GM19043 (cell line): Measurements from ENCODE around the gene MYO9B.
"Not testable (repeated sequence)": the region's sequence is repeated elsewhere in the genome, so short reads cannot be mapped to it uniquely, and the experiment has no call there.

Experiments used
- ATAC-seq: cut with Tn5 transposase; IDR thresholded peaks from one replicate; pipeline ENCODE4 v1.9.1; 2021; ENCODE audit warnings: low read depth; ENCODE audit not compliant: unreplicated experiment

MYO9B gene

DNA sequence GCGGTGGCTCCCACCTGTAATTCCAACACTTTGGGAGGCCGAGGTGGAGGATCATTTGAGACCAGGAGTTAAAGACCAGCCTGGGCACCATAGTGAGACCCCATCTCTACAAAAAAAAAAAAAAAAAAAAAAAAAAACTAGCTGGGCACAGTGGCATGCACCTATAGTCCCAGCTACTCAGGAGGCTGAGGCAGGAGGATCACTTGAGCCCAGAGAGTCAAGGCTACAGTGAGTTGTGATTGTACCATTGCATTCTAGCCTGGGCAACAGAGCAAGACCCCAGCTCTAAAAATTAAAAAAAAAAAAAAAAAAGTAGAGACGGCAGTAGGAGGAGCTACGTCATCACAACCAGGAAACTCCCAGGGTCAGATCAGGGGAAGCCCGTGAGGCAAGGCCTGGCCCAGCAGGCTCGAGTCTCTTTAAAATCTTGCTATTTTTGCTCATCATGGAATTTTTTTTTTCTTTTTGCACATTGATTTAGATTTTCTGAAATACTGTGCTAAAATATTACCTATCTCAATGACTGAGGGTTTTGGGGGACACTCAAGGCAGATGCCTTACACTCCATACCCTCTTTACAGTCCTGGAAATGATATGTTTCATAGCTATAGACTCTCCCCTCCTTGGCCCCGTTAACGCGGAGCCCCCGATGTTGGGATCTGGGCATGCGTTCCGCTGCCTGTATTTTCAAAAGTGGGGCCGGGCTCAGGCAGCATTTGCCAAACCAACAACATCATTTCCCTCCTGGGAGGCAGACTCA, 95.1 kb downstream of the MYO9B start:
- ATAC-seq = no peak

DNA sequence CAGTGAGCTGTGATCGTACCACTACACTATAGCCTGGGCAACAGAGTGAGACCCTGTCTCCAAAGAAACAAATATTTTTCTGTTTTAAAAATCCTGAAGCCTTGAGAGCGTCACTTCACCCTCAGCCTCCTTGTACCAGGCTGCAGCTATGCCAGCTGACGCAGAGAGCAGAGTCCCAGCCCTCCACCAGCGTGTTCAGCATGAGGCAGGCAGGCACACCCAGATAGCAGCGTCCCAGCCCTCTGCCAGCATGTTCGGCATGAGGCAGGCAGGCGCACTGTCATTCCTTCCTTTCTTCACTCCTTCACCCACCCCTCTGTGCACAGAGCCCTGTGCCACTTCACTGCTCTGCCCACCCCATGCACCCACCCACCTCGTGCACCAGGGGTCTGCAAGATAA, 96.3 kb downstream of the MYO9B start:
- ATAC-seq = no peak

DNA sequence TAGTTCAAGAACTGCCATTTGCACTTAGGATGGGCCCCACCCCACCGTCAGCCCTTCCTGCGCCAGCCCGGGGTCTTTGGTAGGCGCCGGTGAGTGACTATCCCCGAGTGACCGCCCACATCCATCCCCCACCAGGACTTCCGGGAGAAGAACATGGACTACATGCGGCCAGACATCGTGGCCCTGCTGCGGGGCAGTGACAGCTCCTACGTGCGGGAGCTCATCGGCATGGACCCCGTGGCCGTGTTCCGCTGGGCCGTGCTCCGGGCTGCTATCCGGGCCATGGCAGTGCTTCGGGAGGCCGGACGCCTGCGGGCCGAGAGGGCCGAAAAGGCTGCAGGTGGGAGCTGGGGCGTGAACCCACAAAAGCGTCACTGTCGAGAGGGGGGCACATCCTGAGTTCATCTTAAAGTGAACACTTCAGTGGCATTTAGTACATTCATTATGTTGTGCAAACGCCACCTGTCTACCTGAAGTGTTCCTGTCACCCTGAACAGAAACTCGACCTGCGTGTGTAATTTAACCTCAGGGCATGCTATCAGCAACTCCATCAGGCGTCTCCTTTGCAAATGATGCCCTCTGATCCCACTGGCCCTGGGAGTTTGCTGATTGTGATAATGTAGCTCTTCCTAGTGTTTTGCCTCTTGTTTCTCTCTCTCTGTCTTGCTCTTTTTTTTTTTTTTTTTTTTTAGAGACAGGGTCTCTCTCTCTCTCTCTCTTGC, 97.2 kb downstream of the MYO9B start:
- ATAC-seq = no peak

DNA sequence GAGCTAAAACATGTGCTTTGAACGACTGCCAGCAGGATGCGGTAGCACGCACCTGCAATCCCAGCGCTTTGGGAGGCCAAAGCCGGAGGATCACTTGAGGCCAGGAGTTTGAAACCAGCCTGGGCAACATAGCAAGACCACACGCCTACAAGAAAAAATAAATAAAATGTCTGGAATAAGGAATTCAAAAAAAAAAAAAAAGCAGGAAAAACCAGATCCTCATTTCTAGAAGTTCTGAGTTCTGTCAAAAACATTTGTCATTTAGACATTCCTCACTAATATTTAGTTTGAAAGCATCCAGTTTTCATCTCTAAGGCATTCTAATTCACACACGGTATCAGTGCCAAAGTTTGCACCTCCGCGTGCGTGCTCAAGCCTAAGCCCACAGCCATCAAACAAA, 102.7 kb downstream of the MYO9B start:
- ATAC-seq = no peak

DNA sequence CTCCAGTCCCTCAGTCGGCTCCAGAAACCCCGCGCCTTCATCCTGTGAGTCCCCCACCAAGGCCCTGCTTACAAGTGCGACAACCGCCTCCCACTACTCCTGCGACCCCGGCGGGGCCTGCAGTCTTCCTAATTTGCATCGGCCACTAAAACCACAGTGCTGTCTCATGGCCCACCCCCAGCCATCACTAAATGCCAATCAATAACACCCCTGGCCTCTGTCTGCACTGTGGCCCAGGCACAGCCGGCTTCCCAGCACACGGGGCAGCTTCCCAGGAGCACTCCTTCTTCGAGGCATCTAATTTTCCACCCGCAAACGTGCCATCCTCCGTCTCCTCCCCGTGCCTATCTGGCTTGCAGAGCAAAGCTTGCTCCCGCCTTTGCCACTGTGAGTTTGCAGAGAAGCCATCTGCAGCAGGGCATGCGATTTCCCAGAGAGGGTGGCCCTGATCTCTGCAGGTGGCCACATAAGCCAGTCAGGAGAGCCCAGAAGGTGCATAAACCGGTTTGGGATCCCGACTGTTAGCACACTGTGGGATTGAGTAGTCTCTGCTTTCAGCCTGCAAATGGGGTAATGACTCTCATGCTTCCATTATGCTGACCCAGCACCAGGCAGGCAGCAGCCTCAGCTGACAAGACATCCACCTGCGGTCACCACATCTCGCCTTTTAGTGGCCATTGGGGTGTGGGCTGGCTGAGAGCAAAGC, 105.6 kb downstream of the MYO9B start:
- no peak for ATAC-seq

DNA sequence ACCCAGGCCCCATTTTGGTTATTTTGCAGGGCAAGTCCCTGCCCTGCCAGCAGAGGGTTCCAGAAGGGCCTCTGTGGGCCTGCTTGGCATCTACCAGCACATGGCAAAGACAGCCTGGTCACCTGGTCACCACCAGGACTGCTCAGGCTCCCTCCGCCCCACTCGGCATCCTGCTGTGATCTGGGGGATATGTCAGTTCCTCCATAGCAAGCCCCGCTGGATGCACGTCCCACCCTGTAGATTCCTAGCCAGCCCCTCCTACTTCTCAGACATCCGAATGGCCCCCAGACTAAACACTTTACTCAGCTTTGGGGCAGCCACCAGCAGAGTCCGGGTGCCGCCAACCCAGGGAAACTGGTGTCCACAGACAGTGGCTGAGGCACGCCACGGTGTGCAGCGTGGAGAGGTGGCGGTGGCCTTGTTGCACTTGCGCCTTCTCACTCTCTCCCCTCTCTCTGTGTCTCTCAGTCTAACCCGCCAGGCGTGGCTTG, 107.7 kb downstream of the MYO9B start:
- no peak for ATAC-seq

DNA sequence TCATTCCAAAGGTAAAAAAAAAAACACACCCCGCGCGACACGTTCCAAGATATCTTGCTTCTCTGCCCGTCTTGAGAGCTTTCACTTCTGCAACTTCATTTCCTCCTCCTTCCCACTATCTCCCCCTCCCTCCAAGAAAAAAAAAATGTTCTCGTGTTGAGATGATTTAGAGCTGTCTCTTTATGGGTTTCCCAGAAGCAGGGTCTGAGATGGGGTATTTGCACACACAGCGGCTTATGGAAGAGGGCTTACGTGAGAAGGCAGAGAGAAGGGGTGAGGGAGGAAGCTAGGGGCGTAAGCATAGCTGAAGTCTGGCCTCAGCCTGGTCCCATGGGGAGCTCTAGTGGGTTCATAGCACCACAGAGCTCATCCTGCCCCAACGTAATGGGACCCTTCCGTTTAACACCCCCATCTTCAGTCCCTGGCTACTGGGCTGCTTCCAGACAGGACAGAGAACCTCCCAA, 108.3 kb downstream of the MYO9B start:
- no peak for ATAC-seq

DNA sequence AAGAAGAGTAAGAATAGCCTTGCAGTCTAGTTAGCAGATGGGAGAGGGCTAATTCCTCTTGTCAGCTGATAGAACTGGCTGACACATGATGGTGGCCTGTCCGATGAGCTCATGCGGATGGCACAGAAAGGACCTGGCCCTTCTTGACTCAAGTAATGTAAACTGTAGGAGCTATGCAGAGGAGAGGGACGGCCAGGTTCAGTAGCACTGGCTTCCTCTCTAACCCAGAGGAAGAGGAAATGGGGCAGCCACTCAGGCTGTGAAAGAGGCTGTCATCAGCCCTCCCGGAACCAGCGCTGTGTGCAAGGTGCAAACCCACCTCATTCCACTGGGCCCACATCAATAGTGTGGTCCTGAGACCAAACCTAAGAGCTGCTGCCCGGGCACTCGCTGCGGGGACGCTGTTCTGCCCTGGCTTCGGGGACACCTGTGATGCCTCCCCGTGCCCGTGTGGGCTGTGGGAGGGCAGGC, 108.8 kb downstream of the MYO9B start:
- ATAC-seq = no peak

DNA sequence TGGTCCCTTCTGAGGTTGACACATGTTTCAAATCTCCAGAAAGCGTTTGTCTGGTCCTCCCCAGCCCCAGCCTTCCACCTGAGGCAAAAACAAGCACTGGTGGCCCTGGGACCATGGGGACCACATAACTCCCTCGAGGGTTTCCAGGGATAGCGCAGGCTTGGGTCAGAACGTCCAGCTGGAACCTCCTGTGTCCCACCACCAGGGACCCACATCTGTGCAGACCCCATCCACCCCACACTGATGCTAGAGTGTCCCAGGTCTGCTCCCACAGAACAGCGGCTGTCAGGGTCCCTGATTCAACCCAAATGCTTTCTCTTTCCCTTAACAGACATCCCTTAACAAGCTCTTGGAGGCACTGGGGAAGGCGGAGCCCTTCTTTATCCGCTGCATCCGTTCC, 110.0 kb downstream of the MYO9B start:
- ATAC-seq = no peak

DNA sequence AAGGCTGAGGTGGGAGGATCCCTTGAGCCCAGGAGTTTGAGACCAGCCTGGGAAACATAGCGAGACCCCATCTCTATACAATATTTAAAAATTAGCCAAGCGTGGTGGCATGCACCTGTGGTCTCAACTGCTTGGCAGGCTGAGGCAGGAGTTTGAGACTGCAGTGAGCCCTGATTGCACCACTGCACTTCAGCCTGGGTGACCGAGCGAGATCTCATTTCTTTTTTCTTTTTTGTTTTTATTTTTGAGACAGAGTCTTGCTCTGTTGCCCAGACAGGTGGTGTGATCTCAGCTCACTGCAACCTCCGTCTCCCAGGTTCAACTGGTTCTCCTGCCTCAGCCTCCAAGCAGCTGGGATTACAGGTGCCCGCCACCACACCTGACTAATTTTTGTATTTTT, 116.2 kb downstream of the MYO9B start:
- ATAC-seq = not testable (repeated sequence)

DNA sequence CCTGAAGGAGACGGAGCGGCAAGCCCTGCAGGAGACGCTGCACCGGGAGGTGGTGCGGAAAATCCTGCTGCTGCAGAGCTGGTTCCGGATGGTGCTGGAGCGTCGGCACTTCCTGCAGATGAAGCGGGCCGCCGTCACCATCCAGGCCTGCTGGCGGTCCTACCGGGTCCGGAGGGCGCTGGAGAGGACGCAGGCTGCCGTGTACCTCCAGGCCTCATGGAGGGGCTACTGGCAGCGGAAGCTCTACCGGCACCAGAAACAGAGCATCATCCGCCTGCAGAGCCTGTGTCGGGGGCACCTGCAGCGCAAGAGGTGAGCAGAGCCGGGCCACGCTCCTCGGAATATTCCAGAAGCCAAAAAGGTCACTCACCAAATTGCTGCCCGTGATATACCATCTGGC, 117.2 kb downstream of the MYO9B start:
- ATAC-seq = no peak

DNA sequence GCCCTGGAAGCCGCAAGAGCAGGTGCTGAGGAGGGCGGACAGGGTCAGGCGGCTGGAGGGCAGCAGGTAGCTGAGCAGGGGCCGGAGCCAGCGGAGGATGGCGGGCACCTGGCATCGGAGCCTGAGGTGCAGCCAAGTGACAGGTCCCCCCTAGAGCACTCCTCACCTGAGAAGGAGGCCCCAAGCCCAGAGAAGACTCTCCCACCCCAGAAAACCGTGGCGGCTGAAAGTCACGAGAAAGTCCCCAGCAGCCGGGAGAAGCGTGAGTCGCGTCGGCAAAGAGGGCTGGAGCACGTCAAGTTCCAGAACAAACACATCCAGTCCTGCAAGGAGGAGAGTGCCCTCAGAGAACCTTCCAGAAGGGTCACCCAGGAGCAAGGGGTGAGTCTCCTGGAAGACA, 119.0 kb downstream of the MYO9B start:
- ATAC-seq = no peak

DNA sequence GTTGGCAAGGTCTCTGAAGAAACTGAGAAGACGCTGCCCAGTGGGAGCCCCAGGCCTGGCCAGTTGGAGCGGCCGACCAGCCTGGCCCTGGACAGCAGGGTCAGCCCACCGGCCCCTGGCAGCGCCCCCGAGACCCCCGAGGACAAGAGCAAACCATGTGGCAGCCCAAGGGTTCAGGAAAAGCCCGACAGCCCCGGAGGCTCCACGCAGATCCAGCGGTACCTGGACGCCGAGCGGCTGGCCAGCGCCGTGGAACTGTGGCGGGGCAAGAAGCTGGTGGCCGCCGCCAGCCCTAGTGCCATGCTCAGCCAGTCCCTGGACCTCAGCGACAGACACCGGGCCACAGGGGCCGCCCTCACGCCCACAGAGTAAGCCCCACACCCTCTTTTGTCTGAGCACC, 119.5 kb downstream of the MYO9B start:
- ATAC-seq = no peak

DNA sequence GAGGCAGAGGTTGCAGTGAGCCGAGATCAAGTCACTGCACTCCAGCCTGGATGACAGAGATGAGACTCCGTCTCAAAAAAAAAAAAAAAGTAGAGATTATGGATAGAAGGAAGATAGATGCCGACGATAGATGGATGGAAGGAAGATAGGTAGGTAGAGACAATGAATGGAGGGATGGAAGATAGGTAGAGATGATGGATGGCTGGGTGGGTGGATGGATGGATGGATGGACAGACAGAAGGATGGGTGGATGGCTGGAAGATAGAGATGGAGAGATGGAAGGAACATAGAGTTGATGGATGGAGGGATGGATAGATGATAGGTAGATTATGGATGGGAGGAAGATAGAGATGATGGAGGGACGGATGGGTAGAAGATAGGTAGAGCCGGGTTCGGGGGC, 121.0 kb downstream of the MYO9B start:
- ATAC-seq = no peak

DNA sequence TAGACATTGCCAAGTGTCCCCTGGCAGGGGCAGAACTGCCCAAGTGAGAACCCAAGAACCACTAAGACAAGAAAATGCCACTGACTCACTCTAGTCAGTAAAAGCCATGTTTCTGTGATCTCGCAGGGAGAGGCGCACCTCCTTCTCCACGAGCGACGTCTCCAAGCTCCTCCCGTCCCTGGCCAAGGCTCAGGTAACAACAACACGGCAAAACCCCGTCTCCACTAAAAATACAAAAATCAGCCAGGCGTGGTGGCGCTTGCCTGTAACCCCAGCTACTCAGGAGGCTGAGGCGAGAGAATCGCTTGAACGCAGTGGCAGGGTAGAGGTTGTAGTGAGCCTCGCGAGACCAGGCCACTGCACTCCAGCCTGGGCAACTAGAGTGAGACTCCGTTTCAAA, 122.1 kb downstream of the MYO9B start:
- no peak for ATAC-seq

DNA sequence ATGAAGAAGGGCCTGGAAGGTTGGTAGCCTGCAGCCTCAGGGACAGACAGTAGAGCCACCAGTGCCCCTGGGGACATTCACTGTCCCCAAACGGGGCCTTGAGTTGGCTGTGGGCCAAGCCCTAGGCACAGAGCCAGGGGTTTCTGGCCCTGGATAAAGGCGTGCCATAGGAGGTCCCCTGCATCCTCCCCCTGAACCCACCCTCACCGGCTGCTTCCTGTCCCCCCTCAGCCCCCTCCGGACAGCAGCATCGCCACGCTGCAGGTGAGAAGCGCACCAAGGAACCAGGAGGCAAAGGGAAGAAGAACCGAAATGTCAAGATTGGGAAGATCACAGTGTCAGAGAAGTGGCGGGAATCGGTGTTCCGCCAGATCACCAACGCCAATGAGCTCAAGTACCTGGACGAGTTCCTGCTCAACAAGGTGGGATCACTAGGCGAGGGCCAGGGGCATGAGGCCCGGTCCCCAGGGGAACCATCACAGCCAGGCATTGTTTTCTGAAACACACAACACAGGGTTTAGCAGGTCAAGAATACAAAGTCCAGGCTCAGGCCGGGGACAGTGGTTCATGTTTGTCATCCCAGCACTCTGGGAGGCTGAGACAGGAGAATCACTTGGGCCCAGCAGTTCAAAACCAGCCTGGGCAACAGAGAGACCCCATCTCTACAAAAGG, 125.0 kb downstream of the MYO9B start:
- no peak for ATAC-seq

DNA sequence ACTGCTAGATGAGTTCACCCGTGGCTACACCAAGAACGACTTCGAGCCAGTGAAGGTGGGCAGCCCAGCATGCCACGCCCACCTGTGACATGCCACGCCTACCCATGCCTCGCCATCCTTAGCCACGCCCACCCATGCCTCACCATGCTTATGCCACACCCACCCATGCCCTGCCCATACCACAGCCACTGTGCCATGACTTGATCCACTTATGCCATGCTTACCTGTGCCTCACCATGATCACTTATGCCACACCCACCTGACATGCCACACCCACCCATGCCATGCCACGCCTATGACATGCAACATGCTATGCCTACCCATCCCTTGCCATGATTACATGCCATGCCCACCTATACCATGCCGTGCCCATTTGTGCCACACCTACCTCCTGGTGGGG, 126.7 kb downstream of the MYO9B start:
- ATAC-seq = no peak

DNA sequence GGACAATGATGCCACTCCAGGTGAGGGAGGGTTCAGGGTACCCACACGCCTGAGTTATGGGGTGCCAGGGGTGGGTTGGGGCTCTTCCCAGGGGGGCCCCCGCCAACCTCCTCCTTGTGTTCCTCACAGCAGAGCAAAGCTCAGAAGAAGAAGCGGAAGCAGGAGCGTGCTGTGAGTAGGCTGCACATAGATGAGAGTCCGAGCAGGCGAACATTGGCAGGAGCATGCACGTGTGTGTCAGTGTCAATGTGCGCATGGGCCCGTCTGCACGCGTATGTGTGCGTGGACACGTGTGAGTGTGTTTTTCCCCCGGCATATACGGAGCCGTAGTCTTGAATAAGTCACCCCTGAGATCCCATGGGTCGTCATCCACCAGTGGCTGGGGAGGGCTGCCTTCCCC, 127.1 kb downstream of the MYO9B start:
- no peak for ATAC-seq

DNA sequence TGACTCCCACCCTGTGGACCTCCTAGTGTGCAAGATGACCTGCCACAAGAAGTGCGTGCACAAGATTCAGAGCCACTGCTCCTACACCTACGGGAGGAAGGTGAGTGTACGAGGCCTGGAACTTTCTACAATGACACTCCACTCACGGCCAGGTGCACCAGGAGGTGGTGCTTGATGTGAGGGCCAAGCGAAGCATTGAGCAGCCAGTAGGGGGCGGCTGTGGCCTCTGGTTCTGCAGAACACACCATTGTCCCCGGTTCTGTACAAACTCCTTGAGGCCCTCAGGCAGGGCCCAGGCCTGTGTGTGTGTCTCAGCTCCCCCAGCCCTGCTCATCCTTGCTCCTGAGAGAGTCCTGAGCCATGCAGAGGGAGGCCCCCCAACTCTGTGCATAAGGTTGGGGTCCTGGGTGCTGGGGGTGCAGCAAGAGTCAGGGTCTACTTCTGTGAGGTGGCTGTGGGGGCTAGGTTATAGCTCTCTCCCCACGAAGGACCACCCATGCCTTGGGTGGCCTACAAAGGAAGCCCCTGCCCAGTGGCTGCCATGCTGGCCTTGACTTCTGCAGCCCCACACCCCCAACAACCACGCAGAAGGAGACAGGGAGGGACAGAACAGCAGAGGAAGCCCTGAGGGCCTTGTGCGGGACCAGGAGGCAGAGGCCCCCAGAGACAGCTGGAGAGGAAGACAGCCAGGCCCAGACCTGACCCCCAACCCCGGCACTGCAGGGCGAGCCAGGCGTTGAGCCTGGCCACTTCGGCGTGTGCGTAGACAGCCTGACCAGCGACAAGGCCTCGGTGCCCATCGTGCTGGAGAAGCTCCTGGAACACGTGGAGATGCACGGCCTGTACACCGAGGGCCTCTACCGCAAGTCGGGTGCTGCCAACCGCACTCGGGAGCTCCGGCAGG, 129.9 kb downstream of the MYO9B start:
- ATAC-seq = no peak
